Endodermal cell (in vitro differentiated cells): Measurements from ENCODE around the gene ABCA2. TPM values are rescaled to one million over a fixed set of nuclear protein-coding genes. Genes with fewer than 3 reads are reported as not detected.

Source experiments
- DNase-seq: peaks from one replicate; pipeline ENCODE4 v3.0.0-alpha.2; 2017
- H3K27ac ChIP-seq: 2 replicates; pipeline ENCODE4 v1.5.1; 2013; ENCODE audit warnings: mild to moderate bottlenecking, low read depth, low read length, moderate library complexity
- H3K27me3 ChIP-seq: 2 replicates; pipeline ENCODE4 v1.6.1; 2013; ENCODE audit warnings: mild to moderate bottlenecking, low read length, moderate library complexity; ENCODE audit not compliant: insufficient read depth, control insufficient read depth, poor library complexity, severe bottlenecking
- H3K36me3 ChIP-seq: 2 replicates; pipeline ENCODE4 v1.7.0; 2013; ENCODE audit warnings: mild to moderate bottlenecking, low read length, moderate library complexity; ENCODE audit not compliant: control insufficient read depth, insufficient read depth
- H3K4me1 ChIP-seq: one replicate; pipeline ENCODE4 v1.7.0; 2013; ENCODE audit warnings: low read length; ENCODE audit not compliant: control insufficient read depth, insufficient read depth
- H3K4me3 ChIP-seq: 2 replicates; pipeline ENCODE4 v1.5.1; 2013; ENCODE audit warnings: mild to moderate bottlenecking, low read length, moderate library complexity
- H3K9ac ChIP-seq: 2 replicates; pipeline ENCODE4 v1.6.1; 2013; ENCODE audit warnings: mild to moderate bottlenecking, low read length, moderate library complexity; ENCODE audit not compliant: poor library complexity, severe bottlenecking; ENCODE audit errors: extremely low read depth
- H3K9me3 ChIP-seq: 2 replicates; pipeline ENCODE4 v1.6.1; 2013; ENCODE audit warnings: mild to moderate bottlenecking, low read length, moderate library complexity; ENCODE audit not compliant: control insufficient read depth
- H3K27ac Mint-ChIP-seq: 2 replicates; pipeline ENCODE4 v1.8.0; 2020; ENCODE audit warnings: mixed read lengths
- H3K27me3 Mint-ChIP-seq: 2 replicates; pipeline ENCODE4 v1.8.0; 2021; ENCODE audit warnings: mild to moderate bottlenecking, mixed read lengths; ENCODE audit not compliant: insufficient read depth
- H3K36me3 Mint-ChIP-seq: 2 replicates; pipeline ENCODE4 v1.8.0; 2020; ENCODE audit warnings: low read depth, mixed read lengths
- H3K4me1 Mint-ChIP-seq: 2 replicates; pipeline ENCODE4 v1.8.0; 2020; ENCODE audit warnings: mixed read lengths
- H3K4me3 Mint-ChIP-seq: 2 replicates; pipeline ENCODE4 v1.8.0; 2020; ENCODE audit warnings: mild to moderate bottlenecking, moderate library complexity, mixed read lengths
- H3K9me3 Mint-ChIP-seq: 2 replicates; pipeline ENCODE4 v1.8.0; 2020; ENCODE audit warnings: mild to moderate bottlenecking, mixed read lengths
- whole genome bisulfite sequencing, 2 experiments: methylation state at CpG; one replicate each; pipeline versions ENCODE4 v1.1.5 to v1.1.7; 2013; ENCODE audit warnings: missing lambda C conversion rate in 2 of 2, mixed read lengths in 1 of 2; ENCODE audit not compliant: insufficient coverage in 1 of 2, insufficient read length in 1 of 2; 5-methylcytosine and 5-hydroxymethylcytosine counted together
- total RNA-seq, 2 donors: library from RNA; stranded (reverse); fragmentation: NEBNext Ultra II Directional in 1 of 2; extraction: Animal tissue kit (Norgen Biotek cat#: 25700) in 1 of 2; gene quantifications; 2 replicates in 1 of 2; 3 replicates in 1 of 2; pipeline ENCODE4 v1.2.1, GENCODE V29; 2021
- TF ChIP-seq, protein P1 (sequence below): fragments of 200-600 bp; sonication (generic); conservative IDR thresholded peaks from 2 replicates; pipeline ENCODE4 v1.5.0; 2021; ENCODE audit warnings: antibody characterized with exemption, mild to moderate bottlenecking

The ABCA2 gene
- total RNA-seq, 2 donors from 2014 or later = 21.5 to 30.0 TPM

DNA sequence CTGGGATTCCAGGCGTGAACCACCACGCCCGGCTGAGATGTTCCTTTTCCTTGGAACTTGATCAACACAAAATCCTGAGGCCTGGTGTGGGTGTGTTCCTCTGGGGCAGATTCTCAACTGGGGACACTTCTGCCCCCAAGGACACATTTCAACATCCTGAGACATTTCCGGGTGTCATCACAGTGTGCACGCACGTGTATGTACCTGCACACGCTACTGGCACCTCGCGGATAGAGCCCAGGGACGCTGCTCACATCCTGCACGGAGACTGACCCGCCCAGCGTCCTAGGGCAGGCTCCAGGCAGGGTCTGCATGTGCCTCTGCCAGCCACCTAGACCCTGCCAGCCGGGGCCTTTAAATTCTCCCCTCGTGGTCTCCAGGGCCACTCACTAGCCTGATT is 34.3 kb upstream of the ABCA2 start:
- H3K9ac ChIP-seq = no peak overlapping the region
- 81 to 91% methylated on average over 13 to 15 of the region's 15 CpGs for WGBS, 2 experiments
- no peaks in the 10 kb centered on the region for H3K27me3 ChIP-seq
- Mint-ChIP-seq H3K9me3 (no peaks in the 10 kb centered on the region), H3K4me1 (no peaks in the 10 kb centered on the region), H3K27ac (no peak overlapping the region), H3K27me3 (peaks cover 2% of the 10 kb centered on the region), H3K4me3 (no peak overlapping the region), H3K36me3 (peaks cover 2% of the 10 kb centered on the region)
- H3K4me3 ChIP-seq = no peak overlapping the region
- H3K9me3 ChIP-seq = no peaks in the 10 kb centered on the region
- H3K4me1 ChIP-seq = no peaks in the 10 kb centered on the region
- DNase-seq = no peak
- H3K36me3 ChIP-seq = no peaks in the 10 kb centered on the region
- TF ChIP-seq, protein P1, sequence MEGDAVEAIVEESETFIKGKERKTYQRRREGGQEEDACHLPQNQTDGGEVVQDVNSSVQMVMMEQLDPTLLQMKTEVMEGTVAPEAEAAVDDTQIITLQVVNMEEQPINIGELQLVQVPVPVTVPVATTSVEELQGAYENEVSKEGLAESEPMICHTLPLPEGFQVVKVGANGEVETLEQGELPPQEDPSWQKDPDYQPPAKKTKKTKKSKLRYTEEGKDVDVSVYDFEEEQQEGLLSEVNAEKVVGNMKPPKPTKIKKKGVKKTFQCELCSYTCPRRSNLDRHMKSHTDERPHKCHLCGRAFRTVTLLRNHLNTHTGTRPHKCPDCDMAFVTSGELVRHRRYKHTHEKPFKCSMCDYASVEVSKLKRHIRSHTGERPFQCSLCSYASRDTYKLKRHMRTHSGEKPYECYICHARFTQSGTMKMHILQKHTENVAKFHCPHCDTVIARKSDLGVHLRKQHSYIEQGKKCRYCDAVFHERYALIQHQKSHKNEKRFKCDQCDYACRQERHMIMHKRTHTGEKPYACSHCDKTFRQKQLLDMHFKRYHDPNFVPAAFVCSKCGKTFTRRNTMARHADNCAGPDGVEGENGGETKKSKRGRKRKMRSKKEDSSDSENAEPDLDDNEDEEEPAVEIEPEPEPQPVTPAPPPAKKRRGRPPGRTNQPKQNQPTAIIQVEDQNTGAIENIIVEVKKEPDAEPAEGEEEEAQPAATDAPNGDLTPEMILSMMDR = no peak
- no peak overlapping the region for H3K27ac ChIP-seq

GRCh38 chr9:137058521-137059234 is 30.6 kb upstream of the ABCA2 start:
- Mint-ChIP-seq H3K4me3 (no peak overlapping the region), H3K27me3 (peaks cover 11% of the 10 kb centered on the region), H3K36me3 (no peaks in the 10 kb centered on the region), H3K9me3 (no peaks in the 10 kb centered on the region), H3K4me1 (peaks cover 2% of the 10 kb centered on the region), H3K27ac (no peak overlapping the region)
- WGBS, 2 experiments = 85 to 91% methylated on average over 9 of the region's 9 CpGs
- no peak for DNase-seq
- TF ChIP-seq, protein P1 = no peak
- Histone ChIP-seq H3K36me3 (no peaks in the 10 kb centered on the region), H3K9ac (no peak overlapping the region), H3K4me3 (no peak overlapping the region), H3K9me3 (no peaks in the 10 kb centered on the region), H3K27me3 (peaks cover 14% of the 10 kb centered on the region), H3K4me1 (no peaks in the 10 kb centered on the region), H3K27ac (no peak overlapping the region)

DNA sequence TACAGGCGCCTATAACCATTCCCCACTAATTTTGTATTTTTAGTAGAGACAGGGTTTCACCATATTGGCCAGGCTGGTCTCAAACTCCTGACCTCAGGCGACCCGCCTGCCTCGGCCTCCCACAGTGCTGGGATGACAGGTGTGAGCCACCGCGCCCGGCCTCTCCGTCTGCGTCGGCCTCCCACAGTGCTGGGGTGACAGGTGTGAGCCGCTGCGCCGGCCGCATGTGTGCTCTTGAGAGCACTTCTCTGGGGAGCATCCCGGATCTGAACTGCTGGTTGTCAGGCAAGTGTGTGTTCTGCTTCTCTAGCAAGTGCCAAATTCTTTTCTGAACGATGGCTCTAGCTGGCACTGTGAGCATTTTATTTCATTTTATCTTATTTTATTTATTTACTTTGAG is 29.5 kb upstream of the ABCA2 start:
- TF ChIP-seq, protein P1 = no peak
- Histone ChIP-seq H3K27ac (no peak overlapping the region), H3K27me3 (peaks cover 26% of the 10 kb centered on the region), H3K4me1 (no peaks in the 10 kb centered on the region), H3K9ac (no peak overlapping the region), H3K9me3 (no peaks in the 10 kb centered on the region), H3K4me3 (no peak overlapping the region), H3K36me3 (no peaks in the 10 kb centered on the region)
- H3K27me3 Mint-ChIP-seq = peaks cover 18% of the 10 kb centered on the region
- peaks cover 2% of the 10 kb centered on the region for H3K4me1 Mint-ChIP-seq
- DNase-seq = no peak
- no peaks in the 10 kb centered on the region for H3K9me3 Mint-ChIP-seq
- H3K36me3 Mint-ChIP-seq = no peaks in the 10 kb centered on the region
- no peak overlapping the region for H3K27ac Mint-ChIP-seq
- 89% methylated on average over 9 to 16 of the region's 16 CpGs for WGBS, 2 experiments
- no peak overlapping the region for H3K4me3 Mint-ChIP-seq
